IMR-90 (cell line): Measurements from ENCODE around the gene MED22.

Experiments used
- BHLHE40 ChIP-seq: fragments of 150-350 bp; IDR thresholded peaks from 2 replicates; pipeline ENCODE4 v1.6.1; 2016; ENCODE audit warnings: mild to moderate bottlenecking, low read depth, low read length
- CEBPB ChIP-seq: IDR thresholded peaks from 2 replicates; pipeline ENCODE4 v1.6.1; 2012; ENCODE audit warnings: low read depth, low read length, improper control_type of control experiment
- CHD1 ChIP-seq: IDR thresholded peaks from 2 replicates; pipeline ENCODE4 v1.6.1; 2012; ENCODE audit warnings: low read depth, low read length, improper control_type of control experiment
- CTCF ChIP-seq: conservative IDR thresholded peaks from 2 replicates; pipeline ENCODE4 v1.5.1; 2012; ENCODE audit warnings: mild to moderate bottlenecking, low read depth, low read length, improper control_type of control experiment
- MAFK ChIP-seq: IDR thresholded peaks from 2 replicates; pipeline ENCODE4 v1.6.1; 2012; ENCODE audit warnings: low read depth, low read length, improper control_type of control experiment
- MAZ ChIP-seq: IDR thresholded peaks from 2 replicates; pipeline ENCODE4 v1.6.1; 2012; ENCODE audit warnings: low read depth, mild to moderate bottlenecking, low read length, improper control_type of control experiment, moderate library complexity, borderline replicate concordance
- NFE2L2 ChIP-seq: fragments of 150-350 bp; IDR thresholded peaks from 2 replicates; pipeline ENCODE4 v1.6.1; 2016; ENCODE audit warnings: low read depth, mild to moderate bottlenecking, low read length
- POLR2A ChIP-seq: IDR thresholded peaks from 2 replicates; pipeline ENCODE4 v1.6.1; 2012; ENCODE audit warnings: mild to moderate bottlenecking, low read depth, low read length
- RAD21 ChIP-seq: IDR thresholded peaks from 2 replicates; pipeline ENCODE4 v1.6.1; 2012; ENCODE audit warnings: low read length, improper control_type of control experiment
- RCOR1 ChIP-seq: IDR thresholded peaks from 2 replicates; pipeline ENCODE4 v1.6.1; 2012; ENCODE audit warnings: mild to moderate bottlenecking, low read length, improper control_type of control experiment; ENCODE audit not compliant: insufficient replicate concordance
- RFX5 ChIP-seq: IDR thresholded peaks from 2 replicates; pipeline ENCODE4 v1.8.0; 2012; ENCODE audit warnings: low read depth, mild to moderate bottlenecking, low read length, moderate library complexity
- SMC3 ChIP-seq: fragments of 150-350 bp; IDR thresholded peaks from 2 replicates; pipeline ENCODE4 v1.6.1; 2016; ENCODE audit warnings: low read depth, mild to moderate bottlenecking, antibody characterized with exemption, low read length, moderate library complexity
- USF2 ChIP-seq: fragments of 150-350 bp; IDR thresholded peaks from 2 replicates; pipeline ENCODE4 v1.6.1; 2017; ENCODE audit warnings: mild to moderate bottlenecking, antibody characterized with exemption, low read length, low read depth

GRCh38 chr9:133351526-133351907 lies 3.6 kb upstream of the MED22 start:
- TF ChIP-seq POLR2A (no peak), MAFK (no peak), CTCF (no peak), MAZ (no peak), CHD1 (no peak), RAD21 (no peak), USF2 (no peak), RFX5 (no peak), RCOR1 (no peak), NFE2L2 (no peak), CEBPB (no peak), SMC3 (no peak), BHLHE40 (no peak)
